GM12878 (cell line): Measurements from ENCODE around the gene UBE2F. TPM values are rescaled to one million over a fixed set of nuclear protein-coding genes. Genes with fewer than 3 reads are reported as not detected.

Experiments used
- ATAC-seq: fragments of 200-7000 bp; cut with Tn5 transposase; 3 replicates; pipeline ENCODE4 v1.9.1; 2020; ENCODE audit warnings: mild to moderate bottlenecking, moderate library complexity
- BruUV-seq: library from RNA; stranded (reverse); fragments of 400-500 nt; replicated peaks from 2 replicates; lab custom pipeline; 2021; lab: Mats Ljungman, UMichigan
- CTCF ChIA-PET: fragments of 300-600 bp; sonication (Branson Sonifier 250); formaldehyde crosslinking; extraction: SDS; loops from one replicate; lab custom pipeline; 2021; ENCODE audit warnings: inconsistent platforms; lab: Yijun Ruan, JAX
- POLR2A ChIA-PET: fragments of 350-600 bp; formaldehyde crosslinking; extraction: SDS; loops from one replicate; lab custom pipeline; 2021; ENCODE audit warnings: inconsistent platforms; lab: Charles Lee
- RAD21 ChIA-PET: fragments of 300-600 bp; sonication (Branson Sonifier 250); formaldehyde crosslinking; loops from one replicate; lab custom pipeline; 2023; ENCODE audit warnings: antibody characterized with exemption; ENCODE audit not compliant: unreplicated experiment; lab: Charles Lee
- SMC1A ChIA-PET: fragments of 300-600 bp; sonication (Branson Sonifier 250); formaldehyde crosslinking; loops from one replicate; lab custom pipeline; 2023; ENCODE audit not compliant: unreplicated experiment, uncharacterized antibody; lab: Charles Lee
- DNase-seq: peaks from one replicate; pipeline ENCODE4 v3.0.0-alpha.2; 2011; ENCODE audit warnings: low read depth, low spot score
- FAIRE-seq: peaks from 3 replicates; lab custom pipeline; 2011; peaks lifted over from hg19 to GRCh38; lab: Jason Lieb, UNC
- H2AFZ ChIP-seq: 2 replicates; pipeline ENCODE4 v1.6.0; 2011; ENCODE audit warnings: low read depth, low read length, control low read depth; ENCODE audit not compliant: control insufficient read depth
- H3K27ac ChIP-seq: 2 replicates; pipeline ENCODE4 v1.5.1; 2011; ENCODE audit warnings: control low read depth; ENCODE audit not compliant: control insufficient read depth, insufficient read depth
- H3K27me3 ChIP-seq, 2 experiments: replicated peaks in 1 of 2; 2 replicates each; pipeline versions ENCODE4 v1.6.0 to v1.6.1; 2011; ENCODE audit warnings: low read length in 1 of 2; ENCODE audit not compliant: control insufficient read depth in 2 of 2, insufficient read depth in 2 of 2
- H3K36me3 ChIP-seq, 2 experiments: 2 replicates each; pipeline ENCODE4 v1.5.1; 2011; ENCODE audit warnings: low read length in 1 of 2; ENCODE audit not compliant: control insufficient read depth in 2 of 2, insufficient read depth in 2 of 2
- H3K4me1 ChIP-seq: 2 replicates; pipeline ENCODE4 v1.6.1; 2011; ENCODE audit warnings: mild to moderate bottlenecking, low read length, moderate library complexity, mixed read lengths; ENCODE audit not compliant: control insufficient read depth, insufficient read depth
- H3K4me2 ChIP-seq: 2 replicates; pipeline ENCODE4 v1.6.0; 2011; ENCODE audit warnings: control low read depth; ENCODE audit not compliant: control insufficient read depth, insufficient read depth
- H3K4me3 ChIP-seq: fragments of 200-600 bp; sonication (generic); 2 replicates; pipeline ENCODE4 v1.5.1; 2016
- H3K79me2 ChIP-seq: 2 replicates; pipeline ENCODE4 v1.6.0; 2011; ENCODE audit warnings: low read length; ENCODE audit not compliant: control insufficient read depth, insufficient read depth
- H3K9ac ChIP-seq: 2 replicates; pipeline ENCODE4 v1.8.0; 2011; ENCODE audit warnings: low read length, control low read depth, mixed read lengths; ENCODE audit not compliant: control insufficient read depth, insufficient read depth
- H3K9me3 ChIP-seq: replicated peaks from 3 replicates; pipeline ENCODE4 v1.5.1; 2011; ENCODE audit warnings: mild to moderate bottlenecking, low read length; ENCODE audit not compliant: control insufficient read depth, insufficient read depth
- H4K20me1 ChIP-seq: 2 replicates; pipeline ENCODE4 v1.6.0; 2011; ENCODE audit not compliant: control insufficient read depth, insufficient read depth
- BACH1 ChIP-seq: fragments of 450-650 bp; IDR thresholded peaks from 2 replicates; pipeline ENCODE4 v1.6.1; 2017; ENCODE audit warnings: mild to moderate bottlenecking, borderline replicate concordance
- BHLHE40 ChIP-seq, 2 experiments: fragments of 450-650 bp in 1 of 2; IDR thresholded peaks; 2 replicates each; pipeline ENCODE4 v1.6.1; 2011 to 2017; ENCODE audit warnings: low read depth in 2 of 2, borderline replicate concordance in 1 of 2, improper control_type of control experiment in 1 of 2, low read length in 1 of 2, mild to moderate bottlenecking in 1 of 2
- CHD1 ChIP-seq: IDR thresholded peaks from 2 replicates; pipeline ENCODE4 v1.6.1; 2012; ENCODE audit warnings: low read depth, low read length, improper control_type of control experiment
- NFIC ChIP-seq: IDR thresholded peaks from 2 replicates; pipeline ENCODE4 v1.6.1; 2012; ENCODE audit warnings: low read depth, mild to moderate bottlenecking, inconsistent platforms, low read length, moderate library complexity
- NFXL1 ChIP-seq: fragments of 450-650 bp; IDR thresholded peaks from 2 replicates; pipeline ENCODE4 v1.6.1; 2017; ENCODE audit warnings: antibody characterized with exemption, mild to moderate bottlenecking, borderline replicate concordance
- POLR2AphosphoS5 ChIP-seq: IDR thresholded peaks from 2 replicates; pipeline ENCODE4 v1.6.1; 2011; ENCODE audit warnings: mild to moderate bottlenecking, low read length, inconsistent platforms
- RELA ChIP-seq: fragments of 450-650 bp; IDR thresholded peaks from 2 replicates; pipeline ENCODE4 v1.8.0; 2014; ENCODE audit warnings: borderline replicate concordance; ENCODE audit not compliant: partially characterized antibody
- RFX5 ChIP-seq: IDR thresholded peaks from 2 replicates; pipeline ENCODE4 v1.6.1; 2011; ENCODE audit warnings: low read depth, low read length, improper control_type of control experiment
- SPI1 ChIP-seq: IDR thresholded peaks from 2 replicates; pipeline ENCODE4 v1.6.1; 2011; ENCODE audit warnings: low read depth, mild to moderate bottlenecking, low read length, moderate library complexity, borderline replicate concordance; ENCODE audit not compliant: insufficient read depth
- WGBS: methylation state at CpG from one replicate; pipeline ENCODE4 v1.1.6; 2016; ENCODE audit warnings: low lambda C conversion rate; ENCODE audit not compliant: insufficient replicate concordance, insufficient coverage; ENCODE audit errors: missing lambda C conversion rate; 5-methylcytosine and 5-hydroxymethylcytosine counted together
- in situ Hi-C: fragments of 300-500 bp; cut with MboI; formaldehyde crosslinking; loops from 9 replicates; pipeline ENCODE4 v1.14.3; 2018; ENCODE audit warnings: mixed read lengths
- intact Hi-C: fragments of 100-400 bp; cut with micrococcal nuclease; formaldehyde crosslinking; loops from one replicate; pipeline ENCODE4 v1.14.2; 2022; ENCODE audit not compliant: unreplicated experiment
- polyA plus RNA-seq, 11 experiments: library from polyadenylated mRNA; depleted of rRNA in 4 of 11; unstranded in 6 of 11; stranded (reverse) in 5 of 11; fragments of >200 nt; fragmentation: Nextera tagmentation in 4 of 11; fragmentation: Illumina TruSeq in 1 of 11; extraction: Ambion mirVana in 4 of 11; extraction: Trizol in 1 of 11; gene quantifications; 1 replicate in 1 of 11; 2 replicates in 10 of 11; pipeline versions ENCODE4 v1.2.1 to v1.2.3, GENCODE V29; 2011 to 2016; ENCODE audit warnings: inconsistent platforms in 2 of 11, missing spikeins in 2 of 11, low read depth in 1 of 11
- total RNA-seq, 4 experiments: library from RNA; depleted of rRNA in 3 of 4; stranded (reverse); fragments of >200 nt in 3 of 4; fragmentation: Illumina TruSeq in 1 of 4; extraction: Trizol in 1 of 4; gene quantifications; 2 replicates each; pipeline versions ENCODE4 v1.2.1 to v1.2.3, GENCODE V29; 2013 to 2021
- TF ChIP-seq, protein P1 (sequence below): fragments of 450-650 bp; IDR thresholded peaks from 2 replicates; pipeline ENCODE4 v1.6.1; 2016; ENCODE audit warnings: mild to moderate bottlenecking, moderate library complexity, borderline replicate concordance
- TF ChIP-seq, protein P2 (sequence below): fragments of 450-650 bp; formaldehyde crosslinking; IDR thresholded peaks from 2 replicates; pipeline ENCODE4 v1.4.0; 2020; ENCODE audit warnings: mild to moderate bottlenecking, moderate library complexity
- TF ChIP-seq, protein P3 (sequence below): fragments of 450-650 bp; IDR thresholded peaks from 2 replicates; pipeline ENCODE4 v1.6.1; 2017; ENCODE audit warnings: mild to moderate bottlenecking

The UBE2F gene
- total and polyA plus RNA-seq, 10 of the 15 experiments (the other 5 are each of a cell fraction or from before 2014, with no cell fraction given): 12.3 to 64.4 (median 31.5) TPM

DNA sequence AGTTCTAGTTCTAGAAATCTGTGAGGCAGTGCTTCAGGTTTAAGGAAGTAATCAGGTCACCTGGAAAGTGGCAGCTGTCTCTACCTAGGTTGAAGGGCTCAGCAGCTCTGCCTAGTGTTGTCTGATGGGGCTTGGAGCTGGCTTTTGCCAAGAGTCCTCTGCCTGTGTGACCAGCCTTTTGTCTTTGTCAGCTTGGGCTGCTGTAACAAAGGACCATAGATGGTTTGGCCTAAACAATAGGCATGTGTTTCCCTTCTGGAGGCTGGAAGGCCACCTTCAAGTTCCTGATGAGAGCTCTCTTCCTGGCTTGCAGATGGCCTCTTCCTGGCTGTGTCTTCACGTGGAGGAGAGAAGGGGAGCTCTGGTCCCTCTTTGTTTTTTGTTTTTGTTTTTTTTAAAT is 13.3 kb downstream of the UBE2F start (continued):
- TF ChIP-seq, protein P1, sequence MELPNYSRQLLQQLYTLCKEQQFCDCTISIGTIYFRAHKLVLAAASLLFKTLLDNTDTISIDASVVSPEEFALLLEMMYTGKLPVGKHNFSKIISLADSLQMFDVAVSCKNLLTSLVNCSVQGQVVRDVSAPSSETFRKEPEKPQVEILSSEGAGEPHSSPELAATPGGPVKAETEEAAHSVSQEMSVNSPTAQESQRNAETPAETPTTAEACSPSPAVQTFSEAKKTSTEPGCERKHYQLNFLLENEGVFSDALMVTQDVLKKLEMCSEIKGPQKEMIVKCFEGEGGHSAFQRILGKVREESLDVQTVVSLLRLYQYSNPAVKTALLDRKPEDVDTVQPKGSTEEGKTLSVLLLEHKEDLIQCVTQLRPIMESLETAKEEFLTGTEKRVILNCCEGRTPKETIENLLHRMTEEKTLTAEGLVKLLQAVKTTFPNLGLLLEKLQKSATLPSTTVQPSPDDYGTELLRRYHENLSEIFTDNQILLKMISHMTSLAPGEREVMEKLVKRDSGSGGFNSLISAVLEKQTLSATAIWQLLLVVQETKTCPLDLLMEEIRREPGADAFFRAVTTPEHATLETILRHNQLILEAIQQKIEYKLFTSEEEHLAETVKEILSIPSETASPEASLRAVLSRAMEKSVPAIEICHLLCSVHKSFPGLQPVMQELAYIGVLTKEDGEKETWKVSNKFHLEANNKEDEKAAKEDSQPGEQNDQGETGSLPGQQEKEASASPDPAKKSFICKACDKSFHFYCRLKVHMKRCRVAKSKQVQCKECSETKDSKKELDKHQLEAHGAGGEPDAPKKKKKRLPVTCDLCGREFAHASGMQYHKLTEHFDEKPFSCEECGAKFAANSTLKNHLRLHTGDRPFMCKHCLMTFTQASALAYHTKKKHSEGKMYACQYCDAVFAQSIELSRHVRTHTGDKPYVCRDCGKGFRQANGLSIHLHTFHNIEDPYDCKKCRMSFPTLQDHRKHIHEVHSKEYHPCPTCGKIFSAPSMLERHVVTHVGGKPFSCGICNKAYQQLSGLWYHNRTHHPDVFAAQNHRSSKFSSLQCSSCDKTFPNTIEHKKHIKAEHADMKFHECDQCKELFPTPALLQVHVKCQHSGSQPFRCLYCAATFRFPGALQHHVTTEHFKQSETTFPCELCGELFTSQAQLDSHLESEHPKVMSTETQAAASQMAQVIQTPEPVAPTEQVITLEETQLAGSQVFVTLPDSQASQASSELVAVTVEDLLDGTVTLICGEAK: no peak
- no peak for TF ChIP-seq RELA
- TF ChIP-seq BHLHE40 (IDR thresholded peaks at IDR 0.05; ENCODE audit: borderline replicate concordance in 1 of 2, low read depth in 2 of 2, low read length in 1 of 2): no peak
- TF ChIP-seq SPI1: no peak

DNA sequence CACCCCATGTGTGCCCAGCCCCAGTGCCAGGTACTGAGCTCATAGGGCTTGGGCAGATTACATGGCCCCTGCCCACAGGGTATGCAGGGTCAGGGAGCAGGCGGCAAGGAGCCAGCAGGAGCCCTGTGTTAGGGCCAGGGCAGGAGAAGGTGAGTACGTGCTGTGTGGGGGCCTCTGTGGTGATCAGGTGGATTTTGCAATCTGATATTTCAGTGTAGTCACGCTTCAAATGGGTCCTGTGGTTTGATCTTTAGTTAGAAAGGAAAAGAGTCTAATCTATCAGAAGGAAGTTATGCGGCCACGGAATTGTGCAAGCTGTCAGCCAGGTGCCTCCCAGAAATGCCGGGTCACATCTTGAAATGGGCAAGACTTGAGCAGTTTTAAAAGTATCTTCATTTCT is 13.9 kb downstream of the UBE2F start:
- in situ Hi-C loops (no loop called here), intact Hi-C loops (no loop called here)
- ChIA-PET SMC1A (interaction anchor here (0.6 to 2.5 kb wide), 3 partner anchors 8 to 18 kb away, joined by 3 to 8 read pairs (median 4); no protein-coding TSS in a partner anchor), RAD21 (no interaction called here), CTCF (interaction anchor here (0.8 to 1.6 kb wide), 4 partner anchors 14 to 82 kb away, joined by 3 to 5 read pairs (median 4); no protein-coding TSS in a partner anchor), POLR2A (no interaction called here)
- no peak for DNase-seq
- Histone ChIP-seq H3K4me3 (no peak overlapping the region), H3K4me1 (no peaks in the 10 kb centered on the region), H3K79me2 (no peaks in the 10 kb centered on the region), H3K4me2 (no peak overlapping the region), H2AFZ (no peak overlapping the region), H3K9ac (no peak overlapping the region), H3K27ac (no peak overlapping the region), H3K27me3 (no peaks in the 10 kb centered on the region), H4K20me1 (no peaks in the 10 kb centered on the region), H3K9me3 (no peaks in the 10 kb centered on the region), H3K36me3 (peaks cover 5 to 6% of the 10 kb centered on the region in 2 experiments; a peak in 3 of 4 replicates)
- WGBS: 88% methylated on average over 6 of the region's 6 CpGs
- no TSS peak for BruUV-seq
- no peak for ATAC-seq
- FAIRE-seq: no peak
- no peak for TF ChIP-seq NFXL1
- TF ChIP-seq, protein P2, sequence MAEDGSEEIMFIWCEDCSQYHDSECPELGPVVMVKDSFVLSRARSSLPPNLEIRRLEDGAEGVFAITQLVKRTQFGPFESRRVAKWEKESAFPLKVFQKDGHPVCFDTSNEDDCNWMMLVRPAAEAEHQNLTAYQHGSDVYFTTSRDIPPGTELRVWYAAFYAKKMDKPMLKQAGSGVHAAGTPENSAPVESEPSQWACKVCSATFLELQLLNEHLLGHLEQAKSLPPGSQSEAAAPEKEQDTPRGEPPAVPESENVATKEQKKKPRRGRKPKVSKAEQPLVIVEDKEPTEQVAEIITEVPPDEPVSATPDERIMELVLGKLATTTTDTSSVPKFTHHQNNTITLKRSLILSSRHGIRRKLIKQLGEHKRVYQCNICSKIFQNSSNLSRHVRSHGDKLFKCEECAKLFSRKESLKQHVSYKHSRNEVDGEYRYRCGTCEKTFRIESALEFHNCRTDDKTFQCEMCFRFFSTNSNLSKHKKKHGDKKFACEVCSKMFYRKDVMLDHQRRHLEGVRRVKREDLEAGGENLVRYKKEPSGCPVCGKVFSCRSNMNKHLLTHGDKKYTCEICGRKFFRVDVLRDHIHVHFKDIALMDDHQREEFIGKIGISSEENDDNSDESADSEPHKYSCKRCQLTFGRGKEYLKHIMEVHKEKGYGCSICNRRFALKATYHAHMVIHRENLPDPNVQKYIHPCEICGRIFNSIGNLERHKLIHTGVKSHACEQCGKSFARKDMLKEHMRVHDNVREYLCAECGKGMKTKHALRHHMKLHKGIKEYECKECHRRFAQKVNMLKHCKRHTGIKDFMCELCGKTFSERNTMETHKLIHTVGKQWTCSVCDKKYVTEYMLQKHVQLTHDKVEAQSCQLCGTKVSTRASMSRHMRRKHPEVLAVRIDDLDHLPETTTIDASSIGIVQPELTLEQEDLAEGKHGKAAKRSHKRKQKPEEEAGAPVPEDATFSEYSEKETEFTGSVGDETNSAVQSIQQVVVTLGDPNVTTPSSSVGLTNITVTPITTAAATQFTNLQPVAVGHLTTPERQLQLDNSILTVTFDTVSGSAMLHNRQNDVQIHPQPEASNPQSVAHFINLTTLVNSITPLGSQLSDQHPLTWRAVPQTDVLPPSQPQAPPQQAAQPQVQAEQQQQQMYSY: no peak
- TF ChIP-seq, protein P3, sequence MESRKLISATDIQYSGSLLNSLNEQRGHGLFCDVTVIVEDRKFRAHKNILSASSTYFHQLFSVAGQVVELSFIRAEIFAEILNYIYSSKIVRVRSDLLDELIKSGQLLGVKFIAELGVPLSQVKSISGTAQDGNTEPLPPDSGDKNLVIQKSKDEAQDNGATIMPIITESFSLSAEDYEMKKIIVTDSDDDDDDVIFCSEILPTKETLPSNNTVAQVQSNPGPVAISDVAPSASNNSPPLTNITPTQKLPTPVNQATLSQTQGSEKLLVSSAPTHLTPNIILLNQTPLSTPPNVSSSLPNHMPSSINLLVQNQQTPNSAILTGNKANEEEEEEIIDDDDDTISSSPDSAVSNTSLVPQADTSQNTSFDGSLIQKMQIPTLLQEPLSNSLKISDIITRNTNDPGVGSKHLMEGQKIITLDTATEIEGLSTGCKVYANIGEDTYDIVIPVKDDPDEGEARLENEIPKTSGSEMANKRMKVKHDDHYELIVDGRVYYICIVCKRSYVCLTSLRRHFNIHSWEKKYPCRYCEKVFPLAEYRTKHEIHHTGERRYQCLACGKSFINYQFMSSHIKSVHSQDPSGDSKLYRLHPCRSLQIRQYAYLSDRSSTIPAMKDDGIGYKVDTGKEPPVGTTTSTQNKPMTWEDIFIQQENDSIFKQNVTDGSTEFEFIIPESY: no peak
- TF ChIP-seq CHD1: no peak
- no peak for TF ChIP-seq POLR2AphosphoS5
- no peak for TF ChIP-seq RFX5
- no peak for TF ChIP-seq NFIC
- no peak for TF ChIP-seq BACH1
